Hepatocyte (in vitro differentiated cells): ENCODE results near the gene MAP3K2.

Experiments used
- CTCF ChIP-seq: fragments of 200-600 bp; sonication (generic); IDR thresholded peaks from 2 replicates; pipeline ENCODE4 v1.5.1; 2016; ENCODE audit warnings: antibody characterized with exemption, mild to moderate bottlenecking; ENCODE audit not compliant: poor library complexity
- EZH2 ChIP-seq: fragments of 200-600 bp; sonication (generic); IDR thresholded peaks from 2 replicates; pipeline ENCODE4 v1.6.1; 2016; ENCODE audit warnings: antibody characterized with exemption, mild to moderate bottlenecking, borderline replicate concordance
- EZH2phosphoT487 ChIP-seq: fragments of 200-600 bp; sonication (generic); IDR thresholded peaks from one replicate; pipeline ENCODE4 v1.6.1; 2018; ENCODE audit warnings: antibody characterized with exemption, mild to moderate bottlenecking, low read depth, moderate library complexity; ENCODE audit not compliant: unreplicated experiment, severe bottlenecking

GRCh38 chr2:127408807-127409099 lies 21.0 kb upstream of the MAP3K2 start:
- no peak for TF ChIP-seq CTCF
- no peak for TF ChIP-seq EZH2
- TF ChIP-seq EZH2phosphoT487, result no peak
